ENCODE results near the gene NUP93.

NUP93 gene

GRCh38 chr16:56743840-56744239 lies 13.9 kb downstream of the NUP93 start:
- DNase-seq (ENCODE audit: low spot score), result no peak

- no peak for DNase-seq (ENCODE audit: low spot score)
Measured at GRCh38 chr16:56744996-56745640, 15.2 kb downstream of the NUP93 start.

- DNase-seq (ENCODE audit: low spot score), result no peak
Measured at GRCh38 chr16:56747486-56748045, 17.6 kb downstream of the NUP93 start.

- DNase-seq (ENCODE audit: low spot score), result no peak
Measured at GRCh38 chr16:56748191-56748590, 18.3 kb downstream of the NUP93 start.

- DNase-seq (ENCODE audit: low spot score), result no peak
Measured at GRCh38 chr16:56748826-56749225, 18.9 kb downstream of the NUP93 start.

GRCh38 chr16:56749672-56750491 lies 20.0 kb downstream of the NUP93 start:
- DNase-seq (ENCODE audit: low spot score), result no peak

- no peak for DNase-seq (ENCODE audit: low spot score)
Measured at GRCh38 chr16:56753410-56753809, 23.5 kb downstream of the NUP93 start.

- DNase-seq (ENCODE audit: low spot score), result no peak
Measured at GRCh38 chr16:56755038-56755437, 25.1 kb downstream of the NUP93 start.

GRCh38 chr16:56758432-56758831 lies 28.5 kb downstream of the NUP93 start:
- DNase-seq (ENCODE audit: low spot score), result no peak

GRCh38 chr16:56758930-56759329 lies 29.0 kb downstream of the NUP93 start:
- no peak for DNase-seq (ENCODE audit: low spot score)

- DNase-seq (ENCODE audit: low spot score), result no peak
Measured at GRCh38 chr16:56763291-56763916, 33.5 kb downstream of the NUP93 start.

GRCh38 chr16:56764835-56765234 lies 34.9 kb downstream of the NUP93 start:
- no peak for DNase-seq (ENCODE audit: low spot score)

GRCh38 chr16:56765949-56766348 lies 36.0 kb downstream of the NUP93 start:
- DNase-seq (ENCODE audit: low spot score), result no peak

- no peak for DNase-seq (ENCODE audit: low spot score)
Measured at GRCh38 chr16:56767024-56767423, 37.1 kb downstream of the NUP93 start.

- DNase-seq (ENCODE audit: low spot score), result no peak
Measured at GRCh38 chr16:56769677-56770076, 39.7 kb downstream of the NUP93 start.

GRCh38 chr16:56771558-56772279 lies 41.8 kb downstream of the NUP93 start:
- DNase-seq (ENCODE audit: low spot score), result no peak

GRCh38 chr16:56773532-56773931 lies 43.6 kb downstream of the NUP93 start:
- no peak for DNase-seq (ENCODE audit: low spot score)

- no peak for DNase-seq (ENCODE audit: low spot score)
Measured at GRCh38 chr16:56774016-56774680, 44.2 kb downstream of the NUP93 start.

- DNase-seq (ENCODE audit: low spot score), result no peak
Measured at GRCh38 chr16:56775162-56775561, 45.2 kb downstream of the NUP93 start.

- DNase-seq (ENCODE audit: low spot score), result no peak
Measured at GRCh38 chr16:56776562-56776961, 46.6 kb downstream of the NUP93 start.

GRCh38 chr16:56777001-56777400 lies 47.1 kb downstream of the NUP93 start:
- no peak for DNase-seq (ENCODE audit: low spot score)

GRCh38 chr16:56777482-56777881 lies 47.6 kb downstream of the NUP93 start:
- DNase-seq (ENCODE audit: low spot score), result no peak
